ENCODE data around the gene PTDSS2. TPM values are rescaled to one million over a fixed set of nuclear protein-coding genes. Genes with fewer than 3 reads are reported as not detected.
A peak's percentile ranks its signal among the peaks of the same experiment; 100 is the strongest.

The PTDSS2 gene
- total and polyA plus RNA-seq, 7 donors = 4.8 to 76.2 (median 30.1) TPM

GRCh38 chr11:534396-535209, 84.5 kb downstream of the PTDSS2 start:
- peaks cover 0 to 28% (median 22%) of the 10 kb centered on the region in 4 donors for H3K36me3 ChIP-seq
- DNase-seq = no peak
- H3K9me3 ChIP-seq = no peaks in the 10 kb centered on the region
- peak overlapping the region; percentile 52 to 84 (median 66) for H3K27ac ChIP-seq
- intact Hi-C loops (cut with DNase I) = loop anchor here (2.0 to 10.0 kb wide), 2 partner anchors 16 to 300 kb away; partner anchors contain the start of genes PSMD13 and SIRT3
- H3K27me3 ChIP-seq = peaks cover 15 to 27% (median 18%) of the 10 kb centered on the region in 3 donors
- TF ChIP-seq CTCF (IDR thresholded peaks at IDR 0.05) (no peak), EP300 (IDR thresholded peaks at IDR 0.05) (no peak), POLR2A (IDR thresholded peaks at IDR 0.05) (no peak), POLR2AphosphoS5 (IDR thresholded peaks at IDR 0.05) (no peak)
- whole genome bisulfite sequencing, 2 donors = 5 to 9% methylated on average over 66 of the region's 66 CpGs
- H3K4me3 ChIP-seq = peak overlapping the region; percentile 52 to 94 (median 80)
- H3K4me1 ChIP-seq = peaks cover 0 to 37% (median 33%) of the 10 kb centered on the region in 4 donors

DNA sequence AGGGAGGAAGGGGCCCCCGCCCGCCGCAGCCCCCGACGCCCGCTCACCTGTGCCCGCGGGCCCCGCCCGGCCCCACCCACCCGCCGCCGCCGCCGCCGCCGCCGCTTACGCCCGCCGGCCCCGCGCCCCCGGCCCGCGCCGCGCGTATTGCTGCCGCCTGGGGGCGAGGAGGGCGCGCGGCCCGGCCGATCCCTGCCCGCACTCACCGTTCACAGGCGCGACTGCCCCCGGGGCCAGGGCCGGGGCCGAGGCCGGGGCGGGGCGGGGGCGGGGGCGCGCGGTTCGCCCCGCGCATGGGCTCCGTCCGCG, 85.1 kb downstream of the PTDSS2 start:
- peaks cover 0 to 37% (median 33%) of the 10 kb centered on the region in 4 donors for H3K4me1 ChIP-seq

DNA sequence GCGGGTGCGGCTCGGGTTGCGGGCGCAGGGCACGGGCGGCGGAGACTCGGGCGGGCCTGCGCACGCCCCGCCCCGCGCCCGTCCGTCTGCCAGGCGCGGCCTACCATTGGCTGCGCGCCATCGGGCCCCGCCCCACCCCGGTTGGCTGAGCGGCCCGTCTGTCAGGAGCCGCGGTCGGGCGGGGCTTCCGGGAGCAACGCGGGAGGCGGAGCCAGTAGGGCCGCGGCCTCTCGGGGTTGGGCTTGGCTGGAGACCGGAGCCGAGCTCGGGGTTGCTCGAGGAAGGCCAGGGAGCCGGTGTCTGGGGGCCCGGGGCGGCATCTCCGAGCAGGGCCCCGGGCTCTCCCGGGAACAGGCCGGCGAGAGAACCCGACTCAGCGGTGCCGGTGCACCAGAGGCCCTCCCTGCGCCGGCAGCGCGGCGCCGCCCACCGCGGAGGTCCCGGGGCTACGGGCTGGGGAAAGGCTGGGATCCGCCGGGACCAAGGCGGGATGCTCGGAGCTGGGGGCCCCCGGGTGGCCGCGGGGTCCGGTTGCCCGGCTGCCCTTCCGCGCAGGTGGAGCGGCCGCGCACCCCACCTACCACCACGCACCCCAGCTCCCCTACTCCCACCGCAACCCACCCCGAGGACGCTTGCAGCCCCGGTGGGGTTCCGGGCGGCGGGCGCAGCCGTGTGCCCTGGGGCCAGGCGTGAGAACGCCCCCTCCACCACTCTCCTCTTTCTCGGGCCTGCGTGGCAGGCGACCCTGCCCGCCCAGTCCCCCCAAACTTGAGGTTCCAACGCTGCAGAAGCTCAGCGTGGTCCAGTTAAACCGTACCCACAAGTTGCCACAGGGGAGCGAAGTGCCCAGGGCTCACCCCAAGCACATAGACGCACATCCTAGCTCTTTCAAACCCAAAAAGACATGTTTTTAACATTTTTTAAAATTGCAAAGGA, 85.7 kb downstream of the PTDSS2 start, which contains the start of gene HRAS:
HRAS (minus strand) TSS at position 58 of the 936 bp plus-strand sequence.
- DNase-seq = peak; percentile 97
- Histone ChIP-seq H3K27me3 (peaks cover 18 to 39% (median 21%) of the 10 kb centered on the region in 3 donors), H3K27ac (peak within 1 kb of the TSS; percentile 82 to 88 (median 84)), H3K36me3 (peaks cover 0 to 28% (median 22%) of the 10 kb centered on the region in 4 donors), H3K4me3 (peak within 1 kb of the TSS; percentile 57 to 94 (median 80)), H3K4me1 (peaks cover 0 to 37% (median 33%) of the 10 kb centered on the region in 4 donors), H3K9me3 (no peaks in the 10 kb centered on the region)
- TF ChIP-seq CTCF (IDR thresholded peaks at IDR 0.05) (no peak), POLR2A (IDR thresholded peaks at IDR 0.05) (peak in 1 of 2 donors; percentile 50), POLR2AphosphoS5 (IDR thresholded peaks at IDR 0.05) (peak in 3 of 4 donors; percentile 70 to 86 (median 78)), EP300 (IDR thresholded peaks at IDR 0.05) (no peak)
- intact Hi-C loops (cut with DNase I) = loop anchor here (2.0 to 10.0 kb wide), 2 partner anchors 17 to 301 kb away; partner anchors contain the start of genes PSMD13 and SIRT3
- 1% methylated on average over 97 of the region's 97 CpGs for WGBS, 2 donors

More for the DNA sequence above, 85.1 kb downstream of the PTDSS2 start:
- WGBS, 2 donors = 1 to 2% methylated on average over 56 of the region's 56 CpGs
- Histone ChIP-seq H3K27ac (peak overlapping the region; percentile 52 to 85 (median 83)), H3K36me3 (peaks cover 0 to 28% (median 22%) of the 10 kb centered on the region in 4 donors), H3K27me3 (peaks cover 17 to 32% (median 18%) of the 10 kb centered on the region in 3 donors), H3K4me3 (peak overlapping the region; percentile 52 to 94 (median 80)), H3K9me3 (no peaks in the 10 kb centered on the region)
- intact Hi-C loops (cut with DNase I) = loop anchor here (2.0 to 10.0 kb wide), 2 partner anchors 16 to 300 kb away; partner anchors contain the start of genes PSMD13 and SIRT3
- TF ChIP-seq POLR2AphosphoS5 (IDR thresholded peaks at IDR 0.05) (no peak), POLR2A (IDR thresholded peaks at IDR 0.05) (no peak), CTCF (IDR thresholded peaks at IDR 0.05) (no peak), EP300 (IDR thresholded peaks at IDR 0.05) (no peak)
- no peak for DNase-seq
